VCaP (cell line): ENCODE measurements around the gene QSOX2.

Experiments used
- H3K27ac ChIP-seq: fragments of 450-650 bp; 2 replicates; pipeline ENCODE4 v1.5.1; 2017
- CTCF ChIP-seq: fragments of 450-650 bp; conservative IDR thresholded peaks from 2 replicates; pipeline ENCODE4 v1.5.1; 2017; ENCODE audit warnings: mild to moderate bottlenecking, moderate library complexity

QSOX2 gene

GRCh38 chr9:136251264-136252115 is 5.9 kb upstream of the QSOX2 start:
- H3K27ac ChIP-seq, result no peak overlapping the region
- TF ChIP-seq CTCF, result no peak

- H3K27ac ChIP-seq, result no peak overlapping the region
- no peak for TF ChIP-seq CTCF
These were observed 5.1 kb upstream of the QSOX2 start for GRCh38 chr9:136250676-136251075.

- TF ChIP-seq CTCF, result no peak
- H3K27ac ChIP-seq, result no peak overlapping the region
These were observed 4.4 kb upstream of the QSOX2 start for GRCh38 chr9:136249877-136250559.

GRCh38 chr9:136248951-136249876 is 3.6 kb upstream of the QSOX2 start:
- TF ChIP-seq CTCF, result no peak
- no peak overlapping the region for H3K27ac ChIP-seq

- H3K27ac ChIP-seq, result no peak overlapping the region
- TF ChIP-seq CTCF, result no peak
These were observed 2.5 kb upstream of the QSOX2 start for GRCh38 chr9:136247947-136248637.

GRCh38 chr9:136247551-136247916 is 1.9 kb upstream of the QSOX2 start:
- no peak for TF ChIP-seq CTCF
- no peak overlapping the region for H3K27ac ChIP-seq
